Colon (tissue), 2 donors: ENCODE measurements around the gene FAM20C.
"Not testable (repeated sequence)": the region's sequence is repeated elsewhere in the genome, so short reads cannot be mapped to it uniquely, and the experiment has no call there.

ENCODE experiments used
- FAIRE-seq: peaks from 2 replicates; lab custom pipeline; 2012; peaks lifted over from hg19 to GRCh38; lab: Jason Lieb, UNC
- donor health status: control.
- donor health status: control.

Gene FAM20C

DNA sequence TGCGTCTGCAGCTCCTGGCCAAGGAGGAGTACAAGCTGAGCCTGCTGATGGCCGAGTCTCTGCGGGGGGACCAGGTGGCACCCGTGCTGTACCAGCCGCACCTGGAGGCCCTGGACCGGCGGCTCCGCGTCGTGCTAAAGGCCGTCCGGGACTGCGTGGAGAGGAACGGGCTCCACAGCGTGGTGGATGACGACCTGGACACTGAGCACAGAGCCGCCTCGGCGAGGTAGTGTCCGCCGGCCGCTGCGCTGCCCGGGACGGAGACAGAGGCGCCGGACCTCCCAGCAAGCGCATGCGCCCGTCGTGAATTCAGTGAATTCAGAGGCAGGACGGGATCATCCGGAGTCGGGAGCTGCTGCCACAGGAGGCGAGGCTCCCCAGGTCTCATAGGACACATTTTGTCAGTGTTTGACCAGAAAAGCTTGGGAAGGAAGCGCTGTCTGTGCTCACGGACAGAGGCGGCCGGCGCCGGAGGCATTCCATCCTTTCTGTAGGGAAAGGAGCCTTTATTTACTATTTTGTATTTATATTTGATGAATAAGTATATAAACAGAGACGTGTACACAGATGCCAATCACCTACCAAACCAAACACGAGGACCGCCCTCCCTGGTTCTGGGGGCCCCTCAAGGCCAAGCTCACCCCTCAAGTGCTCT lies 67.5 kb downstream of the FAM20C start:
- no peak for FAIRE-seq

GRCh38 chr7:260441-261281 lies 68.3 kb downstream of the FAM20C start:
- FAIRE-seq = no peak

DNA sequence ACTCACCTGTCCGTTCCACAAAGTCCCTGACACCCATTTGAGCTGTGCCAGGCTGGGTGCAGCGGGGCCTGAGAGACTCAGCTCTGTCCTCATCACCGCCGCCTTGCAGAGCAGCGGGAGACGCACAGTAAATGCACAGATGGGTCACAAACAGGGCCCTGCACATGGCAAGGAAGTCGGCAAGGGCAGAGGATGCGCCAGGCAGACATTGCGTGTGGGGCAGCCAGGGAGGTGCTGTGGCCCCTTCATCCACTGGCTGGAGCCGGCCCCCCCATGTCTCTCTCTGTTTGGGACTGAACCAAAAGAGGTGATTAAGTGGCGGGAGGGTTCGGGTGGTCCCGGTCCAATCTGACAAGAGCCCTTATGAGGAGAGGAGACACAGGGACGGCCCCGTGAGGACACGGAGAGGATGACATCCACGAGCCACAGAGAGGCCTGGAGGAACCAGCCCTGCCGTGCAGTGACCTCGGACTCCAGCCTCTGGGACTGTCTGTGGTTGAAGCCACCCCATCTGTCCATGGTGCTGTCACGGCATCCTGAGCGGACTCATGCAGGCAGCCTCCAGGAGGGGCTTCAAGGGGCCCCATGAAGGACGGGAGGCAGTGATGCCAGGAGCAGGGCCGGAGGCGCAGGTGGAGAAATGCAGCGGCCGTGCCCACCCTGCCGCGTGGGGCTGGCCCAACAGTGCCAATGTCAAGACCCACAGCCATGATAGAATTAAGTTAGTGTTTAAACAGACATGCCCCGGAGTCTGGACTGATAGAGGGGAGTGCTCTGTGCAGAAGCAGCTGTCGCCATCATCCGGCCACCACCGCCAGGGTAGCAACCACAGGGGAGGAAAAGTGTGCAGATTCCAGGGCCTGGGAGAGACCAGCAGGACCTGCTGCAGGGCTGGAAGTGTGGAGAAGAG lies 69.2 kb downstream of the FAM20C start:
- FAIRE-seq = no peak

DNA sequence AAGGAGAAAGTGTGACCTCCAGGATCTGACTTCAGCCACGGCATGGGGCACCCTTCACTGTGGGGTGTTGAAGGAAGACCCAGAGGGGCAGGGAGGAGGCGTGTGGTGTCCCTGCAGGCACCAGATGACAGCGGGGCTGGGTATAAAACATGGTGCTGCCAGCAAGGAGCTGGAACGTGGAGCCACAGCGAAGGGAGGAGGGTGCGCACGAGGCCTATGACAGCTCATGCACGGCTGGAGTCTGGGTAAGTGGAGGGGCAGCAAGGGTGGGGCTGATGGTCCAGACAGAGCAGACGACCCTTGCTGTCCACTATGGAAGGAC lies 69.8 kb downstream of the FAM20C start:
- no peak for FAIRE-seq

GRCh38 chr7:262631-263311 lies 70.4 kb downstream of the FAM20C start:
- FAIRE-seq = not testable (repeated sequence)

- FAIRE-seq = not testable (repeated sequence)
These were observed 71.3 kb downstream of the FAM20C start for GRCh38 chr7:263483-264351.

- FAIRE-seq = no peak
These were observed 72.3 kb downstream of the FAM20C start for GRCh38 chr7:264541-265191.

GRCh38 chr7:265192-265997 lies 73.0 kb downstream of the FAM20C start:
- no peak for FAIRE-seq

- no peak for FAIRE-seq
These were observed 73.9 kb downstream of the FAM20C start for GRCh38 chr7:265998-266850.

GRCh38 chr7:266851-267840 lies 74.8 kb downstream of the FAM20C start:
- no peak for FAIRE-seq

- FAIRE-seq = no peak
These were observed 76.6 kb downstream of the FAM20C start for GRCh38 chr7:268991-269390.

GRCh38 chr7:269721-270120 lies 77.3 kb downstream of the FAM20C start:
- no peak for FAIRE-seq

DNA sequence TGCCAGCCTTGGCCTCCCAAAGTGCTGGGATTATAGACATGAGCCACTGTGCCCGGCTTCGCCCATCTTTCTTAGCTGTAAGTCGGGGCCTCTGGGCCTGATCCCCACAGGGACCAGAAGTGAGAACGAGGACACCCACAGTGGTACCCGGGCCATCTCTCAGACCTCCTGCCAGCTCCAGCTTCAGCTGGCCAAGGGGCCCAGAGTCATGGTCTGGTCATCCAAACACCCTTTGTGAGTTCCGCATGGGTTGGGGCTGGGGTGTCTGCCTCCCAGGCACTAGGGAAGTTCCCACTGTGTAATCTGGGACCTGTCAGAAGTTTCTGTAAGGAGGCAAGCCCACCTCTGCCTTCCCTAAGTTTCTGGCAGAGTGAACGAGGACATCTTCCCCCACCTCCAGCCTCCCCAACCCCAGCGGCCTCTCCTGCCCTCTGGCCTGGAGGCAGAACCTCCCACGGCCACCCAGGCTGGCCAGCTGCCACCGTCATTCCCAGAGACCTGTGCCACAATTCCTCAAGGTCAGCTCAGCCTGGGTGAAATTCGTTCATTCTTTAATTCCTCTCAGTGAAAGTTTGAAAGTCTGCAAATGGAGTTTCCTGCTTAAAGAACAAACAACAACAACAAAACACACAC lies 78.1 kb downstream of the FAM20C start:
- FAIRE-seq = no peak

DNA sequence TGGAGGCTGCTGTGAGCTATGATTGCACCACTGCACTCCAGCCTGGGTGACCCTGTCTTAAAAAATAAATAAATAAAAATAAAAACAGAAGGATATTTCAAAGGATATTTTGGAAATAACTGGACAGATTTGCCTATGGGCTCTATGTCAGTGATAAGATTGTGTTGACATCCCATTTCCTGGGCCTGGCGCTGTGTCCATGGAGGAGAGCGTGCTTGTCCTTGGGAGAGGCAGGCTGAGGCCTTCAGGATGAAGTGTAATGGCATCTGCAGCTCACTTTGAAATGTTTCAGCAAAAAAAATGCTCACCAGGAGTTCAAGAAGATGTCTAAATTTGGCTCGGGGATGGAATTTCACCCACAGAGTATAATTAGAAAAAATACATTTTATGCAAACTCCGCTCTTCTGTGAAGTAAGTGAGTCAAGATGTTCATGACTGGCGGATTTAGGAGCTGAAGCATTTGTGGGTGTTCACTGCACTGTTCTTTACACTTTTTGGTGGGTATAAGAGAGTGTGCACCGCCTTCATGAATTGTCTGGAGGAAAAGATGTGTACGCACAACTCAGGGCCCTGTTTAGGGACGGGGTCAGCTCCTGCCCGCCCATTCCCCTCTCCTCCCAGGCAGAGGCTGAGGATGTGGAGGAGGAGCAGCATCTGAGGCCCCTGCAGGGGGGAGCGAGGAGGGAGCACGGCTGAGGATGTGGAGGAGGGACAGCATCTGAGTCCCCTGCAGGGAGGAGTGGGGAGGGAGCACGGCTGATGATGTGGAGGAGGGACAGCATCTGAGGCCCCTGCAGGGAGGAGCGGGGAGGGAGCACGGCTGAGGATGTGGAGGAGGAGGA lies 79.1 kb downstream of the FAM20C start:
- no peak for FAIRE-seq

DNA sequence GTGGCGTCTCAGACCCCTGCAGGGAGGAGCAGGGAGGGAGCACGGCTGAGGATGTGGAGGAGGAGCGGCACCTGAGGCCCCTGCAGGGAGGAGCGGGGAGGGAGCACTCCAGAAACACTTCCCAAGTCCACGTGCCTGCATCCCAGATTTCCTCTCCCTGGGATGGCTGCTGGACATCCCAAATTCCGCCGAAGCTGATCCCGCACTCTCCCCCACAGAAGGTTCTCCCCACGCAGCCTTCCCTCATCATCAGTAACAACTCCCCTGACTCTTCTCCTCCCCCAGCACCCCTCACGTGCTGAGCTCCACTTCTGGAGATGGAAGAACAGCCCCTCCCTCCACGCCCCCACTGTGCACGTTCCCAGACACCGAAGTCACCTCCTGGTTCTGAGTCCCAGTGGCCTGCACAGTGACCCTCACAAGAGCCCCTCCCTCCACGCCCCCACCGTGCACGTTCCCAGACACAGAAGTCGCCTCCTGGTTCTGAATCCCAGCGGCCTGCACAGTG lies 79.8 kb downstream of the FAM20C start:
- no peak for FAIRE-seq

- no peak for FAIRE-seq
These were observed 80.3 kb downstream of the FAM20C start for GRCh38 chr7:272631-273030.
